GM19463 (cell line): ENCODE measurements around the gene CEL.
"Not testable (repeated sequence)": the region's sequence is repeated elsewhere in the genome, so short reads cannot be mapped to it uniquely, and the experiment has no call there.

ENCODE experiments used
- ATAC-seq: cut with Tn5 transposase; IDR thresholded peaks from one replicate; pipeline ENCODE4 v1.9.1; 2021; ENCODE audit warnings: mild to moderate bottlenecking, moderate library complexity; ENCODE audit not compliant: unreplicated experiment

CEL gene

GRCh38 chr9:133063159-133063499, 1.3 kb downstream of the CEL start:
- no peak for ATAC-seq

DNA sequence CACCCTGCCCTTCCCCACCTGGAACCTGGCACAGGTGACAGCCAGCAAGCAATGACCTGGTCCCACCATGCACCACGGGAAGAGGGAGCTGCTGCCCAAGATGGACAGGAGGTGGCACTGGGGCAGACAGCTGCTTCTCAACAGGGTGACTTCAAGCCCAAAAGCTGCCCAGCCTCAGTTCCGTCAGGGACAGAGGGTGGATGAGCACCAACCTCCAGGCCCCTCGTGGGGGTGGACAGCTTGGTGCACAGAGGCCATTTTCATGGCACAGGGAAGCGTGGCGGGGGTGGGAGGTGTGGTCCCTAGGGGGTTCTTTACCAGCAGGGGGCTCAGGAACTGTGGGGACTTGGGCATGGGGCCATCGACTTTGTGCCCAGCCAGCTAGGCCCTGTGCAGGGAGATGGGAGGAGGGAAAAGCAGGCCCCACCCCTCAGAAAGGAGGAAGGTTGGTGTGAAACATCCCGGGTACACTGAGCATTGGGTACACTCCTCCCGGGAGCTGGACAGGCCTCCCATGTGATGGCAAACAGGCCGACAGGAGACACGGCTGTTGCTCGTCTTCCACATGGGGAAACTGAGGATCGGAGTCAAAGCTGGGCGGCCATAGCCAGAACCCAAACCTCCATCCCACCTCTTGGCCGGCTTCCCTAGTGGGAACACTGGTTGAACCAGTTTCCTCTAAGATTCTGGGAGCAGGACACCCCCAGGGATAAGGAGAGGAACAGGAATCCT, 1.9 kb downstream of the CEL start:
- no peak for ATAC-seq

GRCh38 chr9:133064241-133065069, 2.7 kb downstream of the CEL start:
- no peak for ATAC-seq

DNA sequence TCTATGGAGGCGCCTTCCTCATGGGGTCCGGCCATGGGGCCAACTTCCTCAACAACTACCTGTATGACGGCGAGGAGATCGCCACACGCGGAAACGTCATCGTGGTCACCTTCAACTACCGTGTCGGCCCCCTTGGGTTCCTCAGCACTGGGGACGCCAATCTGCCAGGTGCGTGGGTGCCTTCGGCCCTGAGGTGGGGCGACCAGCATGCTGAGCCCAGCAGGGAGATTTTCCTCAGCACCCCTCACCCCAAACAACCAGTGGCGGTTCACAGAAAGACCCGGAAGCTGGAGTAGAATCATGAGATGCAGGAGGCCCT, 3.2 kb downstream of the CEL start:
- no peak for ATAC-seq

DNA sequence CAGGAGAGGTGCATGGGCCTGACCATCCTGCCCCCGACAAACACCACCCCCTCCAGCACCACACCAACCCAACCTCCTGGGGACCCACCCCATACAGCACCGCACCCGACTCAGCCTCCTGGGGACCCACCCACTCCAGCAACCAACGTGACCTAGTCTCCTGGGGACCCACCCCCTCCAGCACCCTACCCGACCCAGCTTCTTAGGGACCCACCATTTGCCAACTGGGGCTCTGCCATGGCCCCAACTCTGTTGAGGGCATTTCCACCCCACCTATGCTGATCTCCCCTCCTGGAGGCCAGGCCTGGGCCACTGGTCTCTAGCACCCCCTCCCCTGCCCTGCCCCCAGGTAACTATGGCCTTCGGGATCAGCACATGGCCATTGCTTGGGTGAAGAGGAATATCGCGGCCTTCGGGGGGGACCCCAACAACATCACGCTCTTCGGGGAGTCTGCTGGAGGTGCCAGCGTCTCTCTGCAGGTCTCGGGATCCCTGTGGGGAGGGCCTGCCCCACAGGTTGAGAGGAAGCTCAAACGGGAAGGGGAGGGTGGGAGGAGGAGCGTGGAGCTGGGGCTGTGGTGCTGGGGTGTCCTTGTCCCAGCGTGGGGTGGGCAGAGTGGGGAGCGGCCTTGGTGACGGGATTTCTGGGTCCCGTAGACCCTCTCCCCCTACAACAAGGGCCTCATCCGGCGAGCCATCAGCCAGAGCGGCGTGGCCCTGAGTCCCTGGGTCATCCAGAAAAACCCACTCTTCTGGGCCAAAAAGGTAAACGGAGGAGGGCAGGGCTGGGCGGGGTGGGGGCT, 4.6 kb downstream of the CEL start:
- ATAC-seq: no peak

- ATAC-seq: no peak
These were observed 5.2 kb downstream of the CEL start for GRCh38 chr9:133067006-133067405.

DNA sequence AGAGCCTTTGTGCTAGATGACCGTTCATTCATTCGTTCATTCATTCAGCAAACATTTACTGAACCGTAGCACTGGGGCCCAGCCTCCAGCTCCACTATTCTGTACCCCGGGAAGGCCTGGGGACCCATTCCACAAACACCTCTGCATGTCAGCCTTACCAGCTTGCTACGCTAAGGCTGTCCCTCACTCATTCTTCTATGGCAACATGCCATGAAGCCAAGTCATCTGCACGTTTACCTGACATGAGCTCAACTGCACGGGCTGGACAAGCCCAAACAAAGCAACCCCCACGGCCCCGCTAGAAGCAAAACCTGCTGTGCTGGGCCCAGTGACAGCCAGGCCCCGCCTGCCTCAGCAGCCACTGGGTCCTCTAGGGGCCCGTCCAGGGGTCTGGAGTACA, 6.0 kb downstream of the CEL start:
- no peak for ATAC-seq

GRCh38 chr9:133068431-133068830, 6.7 kb downstream of the CEL start:
- not testable (repeated sequence) for ATAC-seq

DNA sequence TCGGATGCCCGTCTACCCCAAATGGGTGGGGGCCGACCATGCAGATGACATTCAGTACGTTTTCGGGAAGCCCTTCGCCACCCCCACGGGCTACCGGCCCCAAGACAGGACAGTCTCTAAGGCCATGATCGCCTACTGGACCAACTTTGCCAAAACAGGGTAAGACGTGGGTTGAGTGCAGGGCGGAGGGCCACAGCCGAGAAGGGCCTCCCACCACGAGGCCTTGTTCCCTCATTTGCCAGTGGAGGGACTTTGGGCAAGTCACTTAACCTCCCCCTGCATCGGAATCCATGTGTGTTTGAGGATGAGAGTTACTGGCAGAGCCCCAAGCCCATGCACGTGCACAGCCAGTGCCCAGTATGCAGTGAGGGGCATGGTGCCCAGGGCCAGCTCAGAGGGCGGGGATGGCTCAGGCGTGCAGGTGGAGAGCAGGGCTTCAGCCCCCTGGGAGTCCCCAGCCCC, 8.8 kb downstream of the CEL start:
- ATAC-seq: not testable (repeated sequence)

GRCh38 chr9:133070985-133071384, 9.2 kb downstream of the CEL start:
- not testable (repeated sequence) for ATAC-seq

DNA sequence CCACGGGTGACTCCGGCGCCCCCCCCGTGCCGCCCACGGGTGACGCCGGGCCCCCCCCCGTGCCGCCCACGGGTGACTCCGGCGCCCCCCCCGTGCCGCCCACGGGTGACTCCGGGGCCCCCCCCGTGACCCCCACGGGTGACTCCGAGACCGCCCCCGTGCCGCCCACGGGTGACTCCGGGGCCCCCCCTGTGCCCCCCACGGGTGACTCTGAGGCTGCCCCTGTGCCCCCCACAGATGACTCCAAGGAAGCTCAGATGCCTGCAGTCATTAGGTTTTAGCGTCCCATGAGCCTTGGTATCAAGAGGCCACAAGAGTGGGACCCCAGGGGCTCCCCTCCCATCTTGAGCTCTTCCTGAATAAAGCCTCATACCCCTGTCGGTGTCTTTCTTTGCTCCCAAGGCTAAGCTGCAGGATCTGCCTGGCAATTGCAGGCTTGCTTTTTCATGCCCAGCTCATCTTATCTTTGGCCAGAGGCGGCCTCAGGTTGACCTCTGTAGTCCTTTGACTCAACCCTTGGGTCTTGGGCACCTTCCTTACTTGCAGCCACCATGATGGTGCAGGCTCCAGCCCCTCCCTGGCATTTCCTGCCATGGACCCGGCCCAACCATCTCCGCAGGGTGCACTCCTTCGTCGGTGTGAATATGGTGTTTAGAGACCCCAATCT, 9.8 kb downstream of the CEL start:
- no peak for ATAC-seq

DNA sequence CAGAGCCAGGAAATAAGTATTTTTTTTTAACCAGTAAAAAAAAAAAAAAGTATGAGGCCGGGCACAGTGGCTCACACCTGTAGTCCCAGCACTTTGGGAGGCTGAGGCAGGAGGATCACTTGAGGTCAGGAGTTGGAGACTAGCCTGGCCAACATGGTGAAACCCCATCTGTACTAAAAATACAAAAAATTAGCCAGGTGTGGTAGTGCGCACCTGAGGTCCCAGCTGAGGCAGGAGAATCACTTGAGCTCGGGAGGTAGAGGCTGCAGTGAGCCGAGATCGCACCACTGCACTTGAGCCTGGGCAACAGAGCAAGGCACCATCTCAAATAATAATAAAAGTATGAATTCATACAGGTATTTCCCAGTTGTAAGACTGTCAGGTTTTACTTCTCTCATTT, 10.4 kb downstream of the CEL start:
- not testable (repeated sequence) for ATAC-seq

- no peak for ATAC-seq
These were observed 11.6 kb downstream of the CEL start for GRCh38 chr9:133073086-133074014.

DNA sequence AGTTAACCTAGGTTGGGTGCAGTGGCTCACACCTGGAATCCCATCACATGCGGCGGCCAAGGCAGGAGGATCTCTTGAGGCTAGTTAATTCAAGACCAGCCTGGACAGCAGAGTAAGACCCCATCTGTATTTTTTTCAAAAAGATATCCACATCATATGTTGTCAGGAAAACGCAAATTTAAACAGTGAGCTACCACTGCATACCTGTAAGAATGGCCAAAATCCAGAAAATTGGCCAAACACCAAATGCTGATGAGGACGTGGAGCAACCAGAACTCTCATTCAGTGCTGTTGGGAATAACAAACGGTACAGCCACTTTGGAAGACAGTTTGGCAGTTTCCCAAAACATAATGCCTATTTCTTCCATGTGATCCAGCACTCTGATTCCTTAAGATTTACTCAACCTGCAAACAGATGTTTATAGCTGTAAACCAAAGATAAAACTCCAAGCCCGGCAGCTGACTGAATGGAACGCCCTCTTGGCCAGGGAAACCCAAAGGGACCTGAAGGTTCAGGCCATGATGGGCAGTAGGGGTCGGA, 12.4 kb downstream of the CEL start:
- no peak for ATAC-seq

GRCh38 chr9:133075925-133076630, 14.3 kb downstream of the CEL start:
- ATAC-seq: no peak

DNA sequence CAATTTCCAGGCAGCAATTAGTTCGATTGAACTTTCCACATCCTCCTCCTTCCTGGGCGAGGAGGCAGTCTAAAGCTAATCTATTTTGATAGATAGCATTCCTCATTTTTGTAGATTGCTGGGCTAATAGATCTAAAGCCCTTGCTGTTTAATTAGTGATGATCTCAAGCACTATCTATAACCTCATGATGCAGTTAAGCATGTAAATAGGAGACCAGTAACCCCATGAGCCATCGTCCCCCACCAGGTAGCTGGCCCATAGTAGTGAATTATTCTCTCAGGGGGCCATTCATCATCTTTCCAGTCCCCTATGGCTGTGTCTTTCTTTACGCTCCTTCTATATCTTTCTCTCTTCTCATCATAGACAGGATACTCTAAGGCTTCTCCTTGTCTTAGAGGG, 14.9 kb downstream of the CEL start:
- ATAC-seq: no peak

DNA sequence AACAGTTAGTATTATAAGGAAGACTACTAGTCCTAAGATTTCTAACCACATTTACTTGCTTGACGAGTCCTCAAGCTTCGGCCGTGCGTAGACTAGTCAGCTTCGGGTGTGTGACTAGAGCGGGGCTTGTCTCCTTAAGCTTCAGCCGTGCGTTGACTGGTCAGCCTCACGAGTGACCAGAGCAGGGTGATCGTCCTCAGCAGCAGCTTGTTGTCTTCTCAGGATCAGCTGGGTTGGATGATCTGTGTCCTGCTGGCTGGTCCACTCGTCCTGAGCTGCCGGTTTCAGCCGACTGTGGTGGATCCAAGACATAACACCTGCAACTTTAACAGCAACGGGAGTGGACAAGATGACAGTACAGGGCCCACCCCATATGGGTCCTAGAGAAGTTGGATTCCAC, 16.7 kb downstream of the CEL start:
- ATAC-seq: no peak

- no peak for ATAC-seq
These were observed 18.4 kb downstream of the CEL start for GRCh38 chr9:133080161-133080560.
